GM12874 (cell line): ENCODE data around the gene CALHM2.
A peak's percentile ranks its signal among the peaks of the same experiment; 100 is the strongest.

ENCODE experiments used
- TF ChIP-seq, protein P1 (sequence below): IDR thresholded peaks from 2 replicates; pipeline ENCODE4 v1.5.1; 2011; ENCODE audit warnings: low read depth, mild to moderate bottlenecking, control low read depth, low read length, moderate library complexity; ENCODE audit not compliant: insufficient read depth

Gene CALHM2

DNA sequence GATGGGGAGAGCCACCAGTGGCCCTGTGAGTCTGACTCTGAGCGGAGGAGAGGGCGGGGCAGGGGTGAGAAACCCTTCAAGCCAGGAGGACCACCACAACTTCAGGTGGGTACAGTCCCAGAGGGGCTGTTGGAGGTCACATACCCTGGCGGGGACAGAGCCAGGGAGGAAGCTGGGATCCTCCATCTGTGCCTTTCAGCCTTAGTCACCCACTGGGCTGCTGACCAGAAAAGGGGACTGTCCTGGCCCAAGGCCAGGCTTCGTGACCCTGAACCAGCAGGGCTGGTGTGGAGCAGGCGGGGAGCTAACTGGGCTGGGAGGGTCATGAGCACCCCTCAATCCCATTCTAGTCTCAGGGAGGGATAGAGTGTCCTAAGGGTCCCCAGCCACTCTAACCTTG is 28.4 kb upstream of the CALHM2 start:
- TF ChIP-seq, protein P1, sequence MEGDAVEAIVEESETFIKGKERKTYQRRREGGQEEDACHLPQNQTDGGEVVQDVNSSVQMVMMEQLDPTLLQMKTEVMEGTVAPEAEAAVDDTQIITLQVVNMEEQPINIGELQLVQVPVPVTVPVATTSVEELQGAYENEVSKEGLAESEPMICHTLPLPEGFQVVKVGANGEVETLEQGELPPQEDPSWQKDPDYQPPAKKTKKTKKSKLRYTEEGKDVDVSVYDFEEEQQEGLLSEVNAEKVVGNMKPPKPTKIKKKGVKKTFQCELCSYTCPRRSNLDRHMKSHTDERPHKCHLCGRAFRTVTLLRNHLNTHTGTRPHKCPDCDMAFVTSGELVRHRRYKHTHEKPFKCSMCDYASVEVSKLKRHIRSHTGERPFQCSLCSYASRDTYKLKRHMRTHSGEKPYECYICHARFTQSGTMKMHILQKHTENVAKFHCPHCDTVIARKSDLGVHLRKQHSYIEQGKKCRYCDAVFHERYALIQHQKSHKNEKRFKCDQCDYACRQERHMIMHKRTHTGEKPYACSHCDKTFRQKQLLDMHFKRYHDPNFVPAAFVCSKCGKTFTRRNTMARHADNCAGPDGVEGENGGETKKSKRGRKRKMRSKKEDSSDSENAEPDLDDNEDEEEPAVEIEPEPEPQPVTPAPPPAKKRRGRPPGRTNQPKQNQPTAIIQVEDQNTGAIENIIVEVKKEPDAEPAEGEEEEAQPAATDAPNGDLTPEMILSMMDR: no peak

DNA sequence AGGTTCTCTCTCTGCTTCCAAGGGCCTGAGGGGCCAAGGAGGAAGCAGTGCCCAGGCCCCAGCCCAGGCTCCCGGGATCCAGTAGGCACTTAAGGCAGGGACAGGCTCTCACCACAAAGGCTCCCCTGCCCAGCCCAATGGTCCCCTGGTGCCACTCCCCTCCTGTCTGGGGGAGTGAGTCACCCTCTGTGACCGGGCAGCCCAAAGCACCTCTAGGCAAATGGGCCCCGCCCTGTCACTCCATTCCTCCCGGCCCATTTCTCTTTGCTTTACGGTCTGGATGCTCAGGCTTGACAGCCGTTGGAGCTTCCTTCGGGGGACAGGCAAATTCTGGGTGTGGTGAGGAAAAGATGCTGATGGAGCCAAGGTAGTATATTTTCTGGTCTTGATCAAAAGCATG is 27.0 kb upstream of the CALHM2 start, which contains the start of gene CALHM3:
Gene CALHM3 (minus strand): TSS at position 106 of the 400 bp plus-strand sequence. CDS start 208 bp downstream, outside the sequence.
- TF ChIP-seq, protein P1: no peak

DNA sequence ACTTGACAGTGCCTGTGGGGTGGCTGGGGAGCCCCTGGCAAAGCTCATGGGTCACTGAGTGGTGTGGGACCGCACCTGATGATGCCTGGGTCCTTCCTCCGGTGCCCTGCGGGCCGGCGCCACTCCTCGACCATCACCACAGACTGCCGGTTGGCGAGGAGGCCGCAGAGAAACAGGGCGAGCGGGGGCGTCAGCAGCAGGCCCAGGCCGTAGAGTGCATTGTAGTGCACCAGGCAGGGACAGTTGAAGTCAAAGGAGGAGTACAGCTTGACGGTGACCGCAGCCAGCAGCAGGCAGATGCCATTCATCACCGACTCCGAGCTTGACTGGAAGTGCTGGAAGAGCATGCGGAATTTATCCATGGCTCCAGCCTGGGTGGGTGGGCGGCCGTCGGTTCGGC is 26.5 kb upstream of the CALHM2 start:
- TF ChIP-seq, protein P1: no peak

DNA sequence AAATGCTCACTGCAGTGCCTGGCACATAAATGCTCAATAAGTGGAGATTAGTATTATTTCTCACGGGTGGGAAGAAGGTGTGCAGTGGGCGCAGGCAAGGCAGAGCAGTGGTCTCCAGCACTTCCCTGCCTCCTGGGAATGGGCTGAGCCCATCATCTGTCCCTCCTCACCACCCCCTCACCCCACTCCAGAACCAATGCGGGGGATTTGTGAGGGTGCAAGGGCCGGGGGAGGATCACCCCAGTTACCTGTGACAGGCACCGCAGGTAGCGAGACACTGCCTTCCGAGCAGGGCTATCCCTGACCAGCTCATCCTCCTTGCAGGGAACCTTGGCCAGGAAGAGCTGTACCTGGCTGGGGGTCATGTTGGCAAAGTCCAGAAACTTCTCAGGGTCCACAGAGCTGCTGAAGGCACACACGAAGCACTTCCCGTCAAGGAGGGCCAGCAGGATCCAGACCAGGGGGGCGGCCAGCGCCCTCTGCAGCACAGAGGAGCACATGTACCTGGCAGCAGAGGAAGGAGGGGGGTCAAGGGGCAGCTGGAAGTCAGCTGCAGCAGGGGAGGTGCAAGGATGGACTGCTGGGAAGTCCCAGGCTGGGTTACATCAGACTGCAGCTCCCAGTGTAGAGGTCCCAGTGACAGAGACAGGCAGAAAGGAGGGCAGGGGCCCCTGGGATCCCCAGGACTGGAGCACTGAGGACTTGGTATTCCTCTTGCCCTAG is 24.0 kb upstream of the CALHM2 start:
- TF ChIP-seq, protein P1: peak; percentile 73

DNA sequence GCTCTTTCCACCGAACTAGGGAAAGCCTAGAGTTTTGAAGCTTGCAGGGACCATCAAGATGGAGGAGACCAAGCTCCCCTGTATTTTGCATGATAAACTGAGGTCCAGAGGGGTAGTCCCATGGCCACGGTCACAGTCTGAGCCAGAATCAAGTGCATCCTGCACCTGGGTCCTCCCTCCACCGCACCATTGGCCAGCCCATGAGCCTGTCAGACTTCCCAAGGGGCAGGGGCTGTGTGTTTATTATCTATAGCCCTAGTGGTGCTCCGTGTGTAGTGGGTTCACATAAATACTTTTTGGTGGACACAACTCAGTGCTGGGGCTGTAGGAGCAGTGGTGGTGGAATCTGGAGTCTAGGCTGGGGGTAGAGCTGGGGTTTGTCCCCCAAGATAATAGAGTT is 23.3 kb upstream of the CALHM2 start:
- TF ChIP-seq, protein P1: no peak

DNA sequence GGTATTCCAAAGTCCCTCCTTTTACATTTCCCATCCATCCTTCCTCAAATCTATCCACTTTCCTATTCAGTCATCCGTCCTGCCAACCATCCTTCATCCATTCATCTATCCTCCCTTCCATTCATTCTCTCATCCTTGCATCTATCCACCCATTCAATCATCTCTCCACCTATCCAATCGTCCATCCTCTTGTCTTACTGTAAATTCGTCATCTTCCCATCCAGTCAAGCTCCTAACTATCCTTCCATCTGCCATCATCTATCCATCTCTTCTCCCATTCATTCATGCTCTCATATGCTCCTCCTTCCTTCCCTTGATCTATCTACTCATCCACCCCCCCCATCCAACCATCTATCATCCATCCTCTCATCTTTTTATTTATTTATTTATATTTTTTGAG is 21.9 kb upstream of the CALHM2 start:
- TF ChIP-seq, protein P1: no peak

DNA sequence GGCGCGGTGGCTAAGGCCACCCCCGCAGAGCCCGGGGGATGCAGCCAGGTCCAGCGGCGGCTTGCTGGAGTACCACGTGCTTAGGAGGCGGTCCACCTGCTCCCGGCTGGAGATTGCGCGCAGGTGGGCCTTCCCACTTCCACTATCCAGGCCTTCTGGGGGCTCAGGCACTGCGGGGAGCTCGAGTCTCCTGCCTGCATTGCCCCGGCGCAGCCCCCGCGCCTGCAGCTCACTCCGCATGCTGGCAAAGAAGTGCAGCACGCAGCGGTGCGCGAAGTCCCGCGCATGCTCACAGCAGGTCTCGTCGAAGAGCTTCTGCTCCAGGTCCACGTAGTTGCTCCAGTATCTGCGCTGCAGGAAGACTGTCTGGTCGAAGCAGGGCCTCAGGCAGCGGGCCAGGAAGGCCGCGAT is 21.1 kb upstream of the CALHM2 start:
- TF ChIP-seq, protein P1: no peak
